ENCODE results near the gene PCNP.

- TF ChIP-seq, protein P1, sequence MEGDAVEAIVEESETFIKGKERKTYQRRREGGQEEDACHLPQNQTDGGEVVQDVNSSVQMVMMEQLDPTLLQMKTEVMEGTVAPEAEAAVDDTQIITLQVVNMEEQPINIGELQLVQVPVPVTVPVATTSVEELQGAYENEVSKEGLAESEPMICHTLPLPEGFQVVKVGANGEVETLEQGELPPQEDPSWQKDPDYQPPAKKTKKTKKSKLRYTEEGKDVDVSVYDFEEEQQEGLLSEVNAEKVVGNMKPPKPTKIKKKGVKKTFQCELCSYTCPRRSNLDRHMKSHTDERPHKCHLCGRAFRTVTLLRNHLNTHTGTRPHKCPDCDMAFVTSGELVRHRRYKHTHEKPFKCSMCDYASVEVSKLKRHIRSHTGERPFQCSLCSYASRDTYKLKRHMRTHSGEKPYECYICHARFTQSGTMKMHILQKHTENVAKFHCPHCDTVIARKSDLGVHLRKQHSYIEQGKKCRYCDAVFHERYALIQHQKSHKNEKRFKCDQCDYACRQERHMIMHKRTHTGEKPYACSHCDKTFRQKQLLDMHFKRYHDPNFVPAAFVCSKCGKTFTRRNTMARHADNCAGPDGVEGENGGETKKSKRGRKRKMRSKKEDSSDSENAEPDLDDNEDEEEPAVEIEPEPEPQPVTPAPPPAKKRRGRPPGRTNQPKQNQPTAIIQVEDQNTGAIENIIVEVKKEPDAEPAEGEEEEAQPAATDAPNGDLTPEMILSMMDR (IDR thresholded peaks at IDR 0.05) = no peak
- TF ChIP-seq POLR2A (IDR thresholded peaks at IDR 0.05) = no peak
These were observed 58.6 kb downstream of the PCNP start for GRCh38 chr3:101632586-101632985.
